ENCODE measurements around the gene VEGFD. TPM values are rescaled to one million over a fixed set of nuclear protein-coding genes. Genes with fewer than 3 reads are reported as not detected.

Gene VEGFD
- total and polyA plus RNA-seq, 9 of the 15 experiments (the other 6 are each of a cell fraction or from before 2014, with no cell fraction given) = 0.03 TPM; not detected in 8

- TF ChIP-seq ZNF592 (IDR thresholded peaks at IDR 0.05) = no peak
Measured at GRCh38 chrX:15410430-15410829, 26.2 kb upstream of the VEGFD start (continued).

- ChIA-PET CTCF (ENCODE audit: low intra/inter-chr PET ratio) (no interaction called here), POLR2A (interaction anchor here (0.7 to 0.8 kb wide), 2 partner anchors 489 to 1348 kb away, joined by 3 read pairs; no protein-coding TSS in a partner anchor)
- Histone ChIP-seq H3K36me3 (ENCODE audit: control insufficient read depth, insufficient read depth, low read length) (no peaks in the 10 kb centered on the region), H3K27ac (ENCODE audit: extremely low read depth, low read depth, low read length) (no peak overlapping the region), H3K27me3 (ENCODE audit: control insufficient read depth in 2 of 2, insufficient read depth in 2 of 2, low read length in 2 of 2) (no peaks in the 10 kb centered on the region), H3K4me2 (ENCODE audit: insufficient read depth, low read length) (no peak overlapping the region), H3K4me3 (no peak overlapping the region), H3K9me3 (replicated peaks; ENCODE audit: control insufficient read depth, insufficient read depth, low read depth, low read length) (no peaks in the 10 kb centered on the region), H3K9ac (ENCODE audit: insufficient read depth in 1 of 2, low read depth in 2 of 2, low read length in 2 of 2) (no peak overlapping the region), H4K20me1 (replicated peaks; ENCODE audit: control insufficient read depth, insufficient read depth, low read length) (no peaks in the 10 kb centered on the region), H3K4me1 (replicated peaks in 1 of 2; ENCODE audit: control insufficient read depth in 2 of 2, insufficient read depth in 2 of 2, low read length in 2 of 2) (peaks cover 0 to 5% of the 10 kb centered on the region in 2 experiments; a peak in 3 of 5 replicates), H3K9me1 (ENCODE audit: control insufficient read depth, insufficient read depth, low read length) (no peaks in the 10 kb centered on the region), H2AFZ (ENCODE audit: low read depth, low read length) (no peak overlapping the region), H3K79me2 (ENCODE audit: control insufficient read depth, insufficient read depth, low read length) (no peaks in the 10 kb centered on the region)
- WGBS (ENCODE audit: insufficient coverage, low coverage, missing lambda C conversion rate) = 10% methylated on average over 2 of the region's 3 CpGs
- no TSS peak for BruUV-seq (replicated peaks)
- FAIRE-seq = no peak
- in situ Hi-C loops (cut with MboI) (no loop called here), intact Hi-C loops (cut with micrococcal nuclease) (no loop called here)
- no peak for DNase-seq (ENCODE audit: extremely low read depth in 1 of 4, low spot score in 3 of 4)
- TF ChIP-seq MEIS2 (IDR thresholded peaks at IDR 0.05; ENCODE audit: partially characterized antibody) = no peak
- no peak for TF ChIP-seq FOXA3 (CRISPR knock-in tag; conservative IDR thresholded peaks at IDR 0.05 in 1 of 2, IDR thresholded peaks at IDR 0.05 in 1 of 2)
- TF ChIP-seq POU5F1 (IDR thresholded peaks at IDR 0.05; ENCODE audit: borderline replicate concordance, low read depth, low read length, partially characterized antibody) = no peak
- TF ChIP-seq SMARCE1 (IDR thresholded peaks at IDR 0.05) = no peak
- TF ChIP-seq ILK (tag; IDR thresholded peaks at IDR 0.05; ENCODE audit: borderline replicate concordance, low read depth) = no peak
- no peak for TF ChIP-seq MBD1 (CRISPR knock-in tag; IDR thresholded peaks at IDR 0.05)
- no peak for TF ChIP-seq ZNF274 (IDR thresholded peaks at IDR 0.05; ENCODE audit: borderline replicate concordance, low read depth, low read length)
- no peak for TF ChIP-seq TAF1 (IDR thresholded peaks at IDR 0.05; ENCODE audit: control insufficient read depth, extremely low read depth, insufficient read depth, low read length, severe bottlenecking)
- TF ChIP-seq KAT2B (IDR thresholded peaks at IDR 0.05; ENCODE audit: low read depth, low read length) = no peak
- no peak for ATAC-seq
Measured at GRCh38 chrX:15405846-15406245, 21.6 kb upstream of the VEGFD start.
